ENCODE results near the gene MAN1A1. TPM values are rescaled to one million over a fixed set of nuclear protein-coding genes. Genes with fewer than 3 reads are reported as not detected.

Gene MAN1A1
- polyA plus RNA-seq, 1 donor (not counting 4 experiments of a cell fraction or from before 2014, with no cell fraction given) = 20.2 TPM

- H3K9me3 ChIP-seq (ENCODE audit: control insufficient read depth, low read depth, low read length) = no peaks in the 10 kb centered on the region
- FAIRE-seq = no peak
- H3K36me3 ChIP-seq (ENCODE audit: control insufficient read depth in 2 of 2, extremely low read depth in 1 of 2, insufficient read depth in 2 of 2, low read length in 2 of 2) = no peaks in the 10 kb centered on the region
- H4K20me1 ChIP-seq (ENCODE audit: control insufficient read depth, extremely low read depth, insufficient read depth, low read length) = no peaks in the 10 kb centered on the region
- dilution Hi-C loops (cut with MboI; ENCODE audit: extremely low pct_ligation_motif_present, low sequenced_read_pairs) = no loop called here
- no peak overlapping the region for H3K9ac ChIP-seq (ENCODE audit: control insufficient read depth, extremely low read depth, insufficient read depth, low read length)
- TF ChIP-seq EZH2 (IDR thresholded peaks at IDR 0.05; ENCODE audit: low read length) (no peak), CTCF (optimal IDR thresholded peaks at IDR 0.05 in 1 of 3, IDR thresholded peaks at IDR 0.05 in 1 of 3, conservative IDR thresholded peaks at IDR 0.05 in 1 of 3; ENCODE audit: extremely low read depth in 1 of 3, insufficient read depth in 2 of 3, low read length in 3 of 3) (no peak)
- H3K4me1 ChIP-seq (ENCODE audit: control insufficient read depth, extremely low read depth, insufficient read depth, low read length) = peaks cover 5% of the 10 kb centered on the region
- no peak overlapping the region for H3K27ac ChIP-seq (ENCODE audit: control insufficient read depth, insufficient read depth, low read length)
- no peak overlapping the region for H3K4me2 ChIP-seq (ENCODE audit: control insufficient read depth, extremely low read depth, insufficient read depth, low read depth, low read length)
- no peaks in the 10 kb centered on the region for H3K9me1 ChIP-seq (ENCODE audit: control insufficient read depth, extremely low read depth, insufficient read depth, low read length)
- no peaks in the 10 kb centered on the region for H3K27me3 ChIP-seq (ENCODE audit: control insufficient read depth, extremely low read depth, insufficient read depth, low read length)
- H2AFZ ChIP-seq (ENCODE audit: control insufficient read depth, low read length) = no peak overlapping the region
- no peak overlapping the region for H3K4me3 ChIP-seq (ENCODE audit: control insufficient read depth in 2 of 3, extremely low read depth in 1 of 3, insufficient read depth in 2 of 3, low read depth in 1 of 3, low read length in 3 of 3)
- no peak for DNase-seq (ENCODE audit: low read depth, low spot score)
- H3K79me2 ChIP-seq (ENCODE audit: control insufficient read depth, insufficient read depth, low read length) = no peaks in the 10 kb centered on the region
Measured at GRCh38 chr6:119303164-119303887, 46.2 kb downstream of the MAN1A1 start.

GRCh38 chr6:119301429-119301828 is 48.1 kb downstream of the MAN1A1 start:
- no peak overlapping the region for H3K4me2 ChIP-seq (ENCODE audit: control insufficient read depth, extremely low read depth, insufficient read depth, low read depth, low read length)
- H3K36me3 ChIP-seq (ENCODE audit: control insufficient read depth in 2 of 2, extremely low read depth in 1 of 2, insufficient read depth in 2 of 2, low read length in 2 of 2) = no peaks in the 10 kb centered on the region
- no peaks in the 10 kb centered on the region for H3K9me3 ChIP-seq (ENCODE audit: control insufficient read depth, low read depth, low read length)
- no peaks in the 10 kb centered on the region for H3K4me1 ChIP-seq (ENCODE audit: control insufficient read depth, extremely low read depth, insufficient read depth, low read length)
- no peak overlapping the region for H3K9ac ChIP-seq (ENCODE audit: control insufficient read depth, extremely low read depth, insufficient read depth, low read length)
- H3K27me3 ChIP-seq (ENCODE audit: control insufficient read depth, extremely low read depth, insufficient read depth, low read length) = no peaks in the 10 kb centered on the region
- TF ChIP-seq CTCF (optimal IDR thresholded peaks at IDR 0.05 in 1 of 3, IDR thresholded peaks at IDR 0.05 in 1 of 3, conservative IDR thresholded peaks at IDR 0.05 in 1 of 3; ENCODE audit: extremely low read depth in 1 of 3, insufficient read depth in 2 of 3, low read length in 3 of 3) (no peak), EZH2 (IDR thresholded peaks at IDR 0.05; ENCODE audit: low read length) (no peak)
- dilution Hi-C loops (cut with MboI; ENCODE audit: extremely low pct_ligation_motif_present, low sequenced_read_pairs) = no loop called here
- H4K20me1 ChIP-seq (ENCODE audit: control insufficient read depth, extremely low read depth, insufficient read depth, low read length) = no peaks in the 10 kb centered on the region
- H3K4me3 ChIP-seq (ENCODE audit: control insufficient read depth in 2 of 3, extremely low read depth in 1 of 3, insufficient read depth in 2 of 3, low read depth in 1 of 3, low read length in 3 of 3) = no peak overlapping the region
- FAIRE-seq (no peak), DNase-seq (ENCODE audit: low read depth, low spot score) (no peak)
- H2AFZ ChIP-seq (ENCODE audit: control insufficient read depth, low read length) = no peak overlapping the region
- no peaks in the 10 kb centered on the region for H3K79me2 ChIP-seq (ENCODE audit: control insufficient read depth, insufficient read depth, low read length)
- no peaks in the 10 kb centered on the region for H3K9me1 ChIP-seq (ENCODE audit: control insufficient read depth, extremely low read depth, insufficient read depth, low read length)
- no peak overlapping the region for H3K27ac ChIP-seq (ENCODE audit: control insufficient read depth, insufficient read depth, low read length)

All from keratinocyte (primary cell).